Activated gamma-delta T cell treated with Interleukin-2 at 50 U/mL for 16 hours (primary cell): ENCODE measurements around the gene NEDD4L.
"Not testable (repeated sequence)": the region's sequence is repeated elsewhere in the genome, so short reads cannot be mapped to it uniquely, and the experiment has no call there.

Experiments used
- DNase-seq: peaks from one replicate; pipeline ENCODE4 v3.0.0-alpha.2; 2020

The NEDD4L gene

GRCh38 chr18:58275176-58275575 is 231.2 kb downstream of the NEDD4L start:
- no peak for DNase-seq

GRCh38 chr18:58276789-58277739 is 233.0 kb downstream of the NEDD4L start:
- no peak for DNase-seq

DNA sequence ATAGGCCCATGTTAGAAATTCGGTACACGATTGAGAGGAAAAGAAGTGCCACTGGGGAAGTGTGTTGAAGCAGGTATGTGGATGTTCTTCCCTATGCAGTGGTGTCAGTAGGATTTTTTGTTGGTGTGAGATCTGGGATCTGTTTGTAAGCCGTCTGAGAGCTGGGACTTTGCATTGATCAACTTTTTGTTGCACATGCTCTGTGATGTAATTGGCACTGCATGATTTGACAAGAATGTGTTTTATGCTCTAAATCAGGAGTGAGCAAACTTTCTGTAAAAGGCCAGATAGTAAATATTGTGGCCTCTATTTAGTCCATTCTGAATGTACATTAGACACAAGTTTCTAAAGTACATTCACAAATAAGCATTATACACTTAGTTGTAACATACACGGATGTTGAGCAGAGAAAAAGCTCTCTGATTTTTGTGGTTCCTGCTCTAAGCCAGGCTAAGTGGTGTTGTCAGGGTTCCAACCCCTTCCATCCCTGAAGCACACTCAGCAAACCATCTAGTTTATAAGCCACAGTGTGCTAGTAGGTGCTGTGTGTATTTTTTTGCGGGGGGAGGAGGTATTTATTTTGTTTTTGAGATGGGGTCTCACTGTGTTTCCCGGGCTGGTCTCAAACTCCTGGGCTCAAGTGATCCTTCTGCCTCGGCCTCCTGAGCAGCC is 235.6 kb downstream of the NEDD4L start:
- DNase-seq: no peak

DNA sequence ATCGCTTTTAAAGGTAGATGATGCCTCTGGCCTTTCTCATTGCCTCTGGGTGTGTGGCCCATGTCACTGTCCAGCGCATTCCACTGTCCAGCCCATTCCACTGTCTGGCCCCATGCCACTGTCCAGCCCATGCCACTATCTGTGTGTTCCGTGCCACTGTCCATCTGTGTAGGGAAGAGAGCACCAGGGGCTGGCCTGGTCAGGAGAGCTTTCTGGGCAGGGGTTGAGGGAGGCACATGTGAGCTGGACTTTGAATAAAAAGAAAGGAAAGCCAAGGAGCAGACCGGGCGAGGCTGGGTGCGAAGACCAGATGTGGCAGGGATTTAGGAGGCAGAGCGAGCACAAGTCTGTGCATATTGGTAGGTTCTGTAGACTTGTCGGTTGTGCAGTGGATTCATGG is 236.2 kb downstream of the NEDD4L start:
- no peak for DNase-seq

- not testable (repeated sequence) for DNase-seq
Observed at GRCh38 chr18:58282872-58283271, 238.8 kb downstream of the NEDD4L start.

GRCh38 chr18:58284699-58285448 is 240.8 kb downstream of the NEDD4L start:
- DNase-seq: no peak

GRCh38 chr18:58285449-58286130 is 241.6 kb downstream of the NEDD4L start:
- DNase-seq: no peak

GRCh38 chr18:58286632-58287352 is 242.8 kb downstream of the NEDD4L start:
- no peak for DNase-seq

DNA sequence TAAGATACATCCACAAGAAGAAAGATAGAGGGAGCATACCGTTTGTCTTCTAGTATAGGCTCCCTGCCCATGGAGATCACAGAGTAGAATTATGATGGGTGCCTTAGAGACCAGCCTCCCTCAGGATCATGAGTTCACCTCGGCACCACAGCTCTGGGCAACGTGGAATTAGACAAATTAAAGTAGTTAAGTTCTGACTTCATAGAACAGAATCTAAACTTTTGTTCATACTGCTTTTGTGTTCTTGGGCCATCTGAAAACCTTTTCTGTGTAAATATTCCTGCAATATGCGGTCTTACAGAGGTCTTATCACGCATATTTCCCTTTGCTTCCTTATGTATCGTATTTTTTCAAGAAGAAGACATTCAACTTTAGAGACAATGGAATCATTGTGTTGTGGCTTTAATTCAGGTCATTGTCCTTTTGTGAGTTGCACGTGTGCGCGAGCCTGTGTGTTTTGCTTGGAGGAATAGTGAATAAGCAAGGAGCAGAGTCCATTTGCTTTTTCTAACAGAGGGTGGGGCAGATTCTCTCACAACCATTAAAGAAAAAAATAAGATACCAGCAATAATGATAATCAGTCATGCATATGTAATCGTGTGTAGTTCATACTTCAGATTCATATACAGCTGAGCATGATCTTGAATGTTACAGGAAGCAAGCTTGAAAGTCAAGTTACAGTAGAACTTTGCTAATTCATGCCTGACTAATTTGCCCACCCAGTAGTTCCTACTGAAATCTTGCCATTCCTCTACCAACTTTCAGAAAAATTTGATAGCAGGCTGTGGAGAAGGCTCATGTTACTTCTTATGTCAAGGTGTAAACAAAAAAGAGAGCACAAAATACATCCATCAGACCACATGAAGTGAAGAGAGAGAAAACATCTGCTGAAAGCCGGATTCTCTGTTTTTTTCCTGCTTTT is 243.6 kb downstream of the NEDD4L start:
- DNase-seq: no peak

DNA sequence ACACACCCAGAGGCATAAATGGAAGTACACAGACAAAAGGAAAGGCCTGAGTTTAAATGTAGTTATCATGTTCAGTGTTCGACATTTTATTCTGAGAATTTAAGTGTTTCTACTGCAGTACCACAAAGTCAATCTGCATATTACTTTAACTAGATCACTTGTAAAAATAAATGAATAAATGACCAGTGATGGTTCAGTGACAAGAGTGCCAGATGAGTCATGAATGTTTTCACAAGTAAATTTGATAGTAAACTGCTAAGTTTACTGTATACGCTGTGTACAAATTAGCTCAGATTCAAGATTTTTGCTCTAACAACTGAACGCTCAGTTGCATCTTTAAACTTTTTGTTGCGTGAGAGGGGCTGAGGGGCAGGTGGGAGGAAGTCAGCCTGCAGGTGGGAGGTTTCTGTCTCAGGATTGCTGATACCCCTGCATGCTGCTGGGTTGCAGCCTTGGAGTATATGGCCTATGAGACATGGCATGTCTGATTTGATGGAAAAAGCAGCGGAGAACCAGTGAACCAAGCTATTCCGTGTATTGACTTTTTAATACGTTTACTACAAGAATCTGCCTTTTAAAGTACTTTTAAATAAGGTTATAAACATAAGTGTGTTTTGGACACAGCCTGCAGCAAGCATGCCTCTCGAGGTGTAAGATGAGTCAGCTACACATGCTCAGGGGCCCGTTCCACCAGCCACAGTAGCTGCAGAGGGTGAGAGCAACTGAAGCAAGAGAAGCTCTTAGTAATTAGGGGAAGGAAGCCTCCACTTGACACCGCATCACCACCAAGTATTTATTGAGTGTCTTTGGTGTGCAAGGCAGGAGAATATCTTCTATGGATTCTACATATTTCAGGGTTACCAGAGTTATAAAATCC is 245.1 kb downstream of the NEDD4L start:
- no peak for DNase-seq

DNA sequence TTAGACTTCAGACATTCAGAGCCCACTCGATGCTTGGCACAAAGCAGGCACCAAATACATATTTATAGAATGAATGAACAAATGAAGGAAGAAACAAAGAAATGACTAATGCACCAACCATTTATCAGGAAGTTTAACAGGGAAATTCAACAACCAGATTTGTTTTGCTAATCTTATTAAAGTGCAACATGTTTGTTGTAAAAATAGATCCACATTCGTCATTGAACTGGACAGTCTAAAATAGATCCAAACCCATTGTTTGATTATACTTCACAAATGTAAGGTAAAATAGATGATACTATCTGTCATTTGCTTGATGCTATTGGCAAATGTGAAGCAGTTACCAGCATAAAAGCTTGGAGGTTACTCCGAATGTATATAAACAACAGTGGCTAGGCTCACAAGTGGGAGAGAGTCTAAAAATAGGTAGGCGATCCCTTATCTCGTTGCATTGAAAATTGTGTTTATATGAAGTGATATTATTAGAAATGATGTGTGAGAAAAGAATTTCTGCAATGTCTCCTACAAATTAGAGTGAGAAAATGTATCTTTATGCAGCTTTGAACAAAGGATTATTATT is 246.2 kb downstream of the NEDD4L start:
- DNase-seq: no peak

DNA sequence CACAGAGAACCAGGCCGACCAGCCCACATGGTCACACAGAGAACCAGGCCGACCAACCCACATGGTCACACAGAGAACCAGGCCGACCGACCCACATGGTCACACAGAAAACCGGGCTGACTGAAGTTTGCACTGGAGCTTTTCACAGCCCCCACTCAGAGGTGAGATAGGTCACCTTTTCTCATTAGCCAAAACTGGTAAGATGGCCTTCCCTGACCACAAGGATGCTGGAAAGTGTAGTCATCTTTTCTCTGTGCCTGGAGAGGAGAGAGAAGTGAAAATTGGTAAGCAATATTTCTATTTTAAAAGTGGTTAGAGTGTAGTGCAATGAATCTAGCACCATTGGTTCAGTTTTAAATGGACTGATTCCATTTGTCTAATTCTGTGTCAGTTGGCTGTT is 247.1 kb downstream of the NEDD4L start:
- DNase-seq: no peak

DNA sequence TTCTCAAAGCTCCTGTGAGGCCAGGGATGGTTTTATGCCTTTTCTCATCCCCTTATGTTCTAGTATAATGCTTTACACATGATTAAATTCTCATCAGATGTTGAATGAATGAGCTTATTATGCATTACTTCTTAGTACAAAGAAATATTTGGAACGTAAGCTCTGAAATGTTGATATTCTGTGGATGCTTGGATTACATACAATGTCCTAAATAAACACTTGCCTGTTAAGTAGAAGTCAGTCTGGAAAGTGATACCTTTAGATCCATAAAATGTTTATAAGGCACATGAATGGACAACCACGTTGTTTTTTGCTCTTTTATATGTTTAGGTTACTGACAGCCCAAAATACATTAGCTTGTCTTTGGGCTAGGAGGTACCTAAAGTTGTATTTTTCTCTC is 248.6 kb downstream of the NEDD4L start:
- DNase-seq: no peak

DNA sequence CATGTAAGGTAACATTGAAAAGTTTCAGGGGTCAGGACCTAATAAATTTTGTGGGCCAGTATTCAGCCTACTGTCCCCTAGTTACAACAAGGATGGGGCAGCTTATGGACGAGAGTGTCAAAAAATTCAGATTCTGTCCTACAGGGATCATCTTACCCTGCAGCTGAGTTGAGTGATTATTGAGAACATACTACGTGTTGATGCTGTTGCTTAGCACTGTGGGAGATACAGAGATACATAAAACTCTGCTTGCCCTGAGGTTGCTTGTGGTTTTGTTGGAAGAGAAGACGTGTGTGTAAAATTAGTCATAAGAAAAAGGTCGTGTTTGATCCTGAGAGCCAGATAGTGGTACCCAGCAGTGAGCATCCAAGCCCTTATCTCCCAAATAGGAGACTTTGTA is 253.2 kb downstream of the NEDD4L start:
- no peak for DNase-seq

DNA sequence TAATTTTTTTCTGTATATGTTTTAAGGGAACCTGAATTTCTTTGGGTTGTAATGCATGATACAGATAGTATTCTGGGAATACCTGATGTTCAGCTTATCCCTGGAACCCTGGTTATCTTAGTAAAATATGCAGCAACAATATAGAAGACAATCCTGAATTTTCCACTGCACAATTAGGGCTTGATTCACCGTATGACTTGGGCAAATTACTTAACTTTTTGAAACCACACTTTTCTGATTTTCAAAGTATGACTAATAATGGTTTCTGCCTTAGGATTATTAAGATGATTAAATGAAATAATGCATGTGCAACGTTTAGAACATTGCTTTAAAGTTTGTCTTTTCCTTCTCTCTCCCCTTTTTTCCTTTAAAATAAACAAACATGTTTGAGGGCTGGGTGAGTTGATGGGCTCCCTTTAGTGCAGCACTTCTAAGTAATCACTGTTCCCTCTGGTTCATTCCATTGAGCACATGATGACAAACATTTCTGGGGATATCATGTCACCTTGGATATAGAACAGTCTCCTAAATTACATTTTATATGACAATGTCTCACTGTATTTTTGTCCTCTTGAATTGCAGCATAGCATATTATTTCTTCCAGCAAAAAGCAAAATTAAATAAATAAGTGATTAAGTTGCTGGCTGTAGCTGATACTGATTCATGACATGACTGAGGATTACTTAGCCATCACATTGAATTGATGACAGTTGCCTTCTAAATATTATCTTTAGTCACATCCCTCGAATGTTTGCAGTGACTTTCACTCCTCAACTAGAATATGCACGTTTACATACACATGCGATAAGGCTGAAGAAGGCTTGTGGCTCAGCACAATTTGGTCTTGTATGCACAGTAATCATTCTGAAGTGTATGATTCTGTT is 254.5 kb downstream of the NEDD4L start:
- DNase-seq: no peak

GRCh38 chr18:58299135-58299473 is 255.1 kb downstream of the NEDD4L start:
- no peak for DNase-seq

- DNase-seq: no peak
Observed at GRCh38 chr18:58299936-58300335, 255.9 kb downstream of the NEDD4L start.

DNA sequence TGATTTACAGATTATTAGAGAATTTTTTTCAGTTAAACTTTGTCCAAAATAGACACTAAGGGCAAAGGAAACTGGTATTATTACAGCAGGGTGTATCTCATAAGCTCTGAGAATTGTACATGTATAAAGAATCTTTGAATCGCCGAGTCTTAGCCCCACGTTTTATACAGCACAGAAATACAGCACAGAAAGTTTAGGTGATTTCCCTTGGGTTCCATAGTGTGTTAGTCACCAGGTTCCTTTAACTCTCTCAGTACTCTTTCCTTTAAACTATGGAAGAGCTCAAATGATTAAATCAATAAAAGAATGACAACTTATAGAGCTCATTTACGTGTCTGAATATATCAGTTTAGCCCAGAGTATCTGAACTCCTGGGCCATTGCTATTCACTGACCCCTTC is 256.8 kb downstream of the NEDD4L start:
- no peak for DNase-seq

GRCh38 chr18:58302811-58303210 is 258.8 kb downstream of the NEDD4L start:
- DNase-seq: no peak
